Dermis microvascular lymphatic vessel endothelial cell (primary cell): ENCODE data around the gene SORBS1. TPM values are rescaled to one million over a fixed set of nuclear protein-coding genes. Genes with fewer than 3 reads are reported as not detected.

Source experiments
- DNase-seq, 2 donors: peaks; one replicate each; pipeline versions ENCODE4 v3.0.0 to v3.0.0-alpha.2; 2010; ENCODE audit warnings: low read depth in 2 of 2
- total RNA-seq: library from RNA; depleted of rRNA; stranded (reverse); fragments of >200 nt; gene quantifications from 2 replicates; pipeline ENCODE4 v1.2.1, GENCODE V29; 2014

Gene SORBS1
- total RNA-seq, 1 donor from 2014 or later: 0.77 TPM

GRCh38 chr10:95566136-95566535 lies 5.0 kb upstream of the SORBS1 start:
- DNase-seq: no peak

- no peak for DNase-seq
Observed at GRCh38 chr10:95565336-95565735, 4.2 kb upstream of the SORBS1 start.

DNA sequence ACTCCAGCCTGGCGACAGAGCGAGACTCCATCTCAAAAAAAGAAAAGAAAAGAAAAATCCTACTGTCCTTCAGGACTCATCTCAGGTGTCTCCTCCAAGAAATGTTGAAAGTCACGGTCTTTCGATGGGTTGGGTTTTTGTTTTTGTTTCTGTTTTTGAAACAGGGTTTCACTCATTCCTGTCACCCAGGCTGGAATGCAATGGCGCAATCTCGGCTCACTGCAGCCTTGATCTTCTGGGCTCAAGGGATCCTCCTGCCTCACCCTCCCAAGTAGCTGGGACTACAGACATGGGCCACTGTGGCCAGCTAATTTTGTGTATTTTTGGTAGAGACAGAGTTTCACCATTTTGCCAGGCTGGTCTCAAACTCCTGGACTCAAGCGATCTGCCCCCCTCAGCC lies 3.1 kb upstream of the SORBS1 start:
- DNase-seq: no peak

- DNase-seq: no peak
Observed at GRCh38 chr10:95562341-95562965, 1.3 kb upstream of the SORBS1 start.

GRCh38 chr10:95561864-95562177 lies 650 bp upstream of the SORBS1 start:
- DNase-seq: no peak

DNA sequence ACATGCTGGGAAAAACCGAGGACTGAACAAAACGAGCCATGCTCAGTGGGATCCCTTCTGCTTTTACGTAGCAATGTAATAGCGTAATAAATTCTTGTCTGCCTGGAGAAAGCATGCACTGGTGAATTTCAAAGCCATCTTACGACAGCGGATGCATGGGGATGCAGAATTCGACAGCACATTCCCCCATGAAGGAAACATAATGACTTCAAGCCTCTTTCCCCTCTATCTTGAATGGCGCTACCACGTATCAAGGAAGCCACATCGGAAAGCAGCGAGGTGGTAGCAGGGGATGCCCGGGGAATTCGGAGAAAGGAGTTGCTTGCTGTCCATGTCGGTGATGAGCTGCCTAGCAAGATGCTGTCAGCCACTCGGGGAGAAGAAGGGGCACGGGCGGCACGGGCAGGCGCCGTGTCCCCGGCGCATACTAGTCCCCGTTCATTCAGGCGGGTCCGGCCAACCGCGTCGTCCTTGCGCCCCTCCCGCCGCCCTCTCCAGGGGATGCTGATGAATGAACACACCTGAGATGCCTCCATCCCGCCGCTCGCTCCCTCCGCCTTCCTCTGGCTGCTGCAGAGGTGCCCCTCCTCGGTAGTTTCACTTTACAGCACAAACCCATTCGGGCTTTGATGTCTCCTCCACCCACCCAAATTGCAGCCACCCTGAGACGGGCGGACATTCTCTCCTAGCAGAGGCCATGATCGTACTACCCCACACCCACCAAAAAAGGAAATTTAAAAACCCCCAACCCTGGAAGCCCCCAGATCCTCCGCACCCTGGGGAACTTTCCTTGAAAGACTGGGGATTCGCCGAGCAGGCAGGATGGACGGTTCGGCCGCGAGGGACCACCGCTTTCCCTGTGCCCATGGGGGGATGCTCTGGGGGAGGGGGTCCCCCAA lies 644 bp downstream of the SORBS1 start:
- peak in 1 of 2 donors; percentile 19 for DNase-seq

GRCh38 chr10:95559896-95560277 lies 1.3 kb downstream of the SORBS1 start:
- no peak for DNase-seq

- DNase-seq: no peak
Observed at GRCh38 chr10:95559471-95559870, 1.7 kb downstream of the SORBS1 start.

DNA sequence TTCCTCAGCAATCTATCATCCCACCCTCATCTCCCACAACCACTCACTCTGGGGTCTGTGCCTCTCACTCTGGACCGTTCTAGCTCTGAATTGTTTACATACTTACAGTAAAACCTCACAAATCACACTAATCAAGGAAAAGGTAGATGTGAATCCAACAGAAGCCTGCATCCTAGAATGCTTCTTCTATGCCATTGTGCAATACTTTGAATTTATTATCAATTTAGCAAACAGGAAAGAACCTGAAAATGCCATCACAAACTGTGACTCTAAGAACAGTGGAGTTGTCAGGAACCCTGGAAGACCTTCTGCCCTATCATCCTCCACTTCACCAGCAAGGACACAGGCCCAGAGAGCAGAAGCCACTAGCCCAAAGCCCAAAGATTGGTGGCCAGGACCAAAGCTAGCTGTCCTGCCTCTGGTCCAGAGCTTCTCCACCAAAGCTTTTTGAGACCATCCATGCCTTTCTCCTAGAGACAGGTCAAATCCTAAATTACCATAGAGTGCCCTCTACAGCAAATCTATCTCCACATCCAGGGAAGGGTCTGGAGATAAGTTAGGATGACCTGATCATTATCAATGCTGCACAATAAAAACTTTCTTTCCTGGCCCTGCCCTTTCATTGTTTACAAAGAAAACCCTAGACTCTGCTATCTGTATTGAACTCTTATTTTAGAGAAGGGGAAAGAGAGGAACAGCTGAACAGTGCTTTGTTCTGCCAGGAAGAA lies 2.4 kb downstream of the SORBS1 start:
- DNase-seq: no peak

GRCh38 chr10:95556994-95557767 lies 4.0 kb downstream of the SORBS1 start:
- no peak for DNase-seq

GRCh38 chr10:95553674-95554073 lies 7.5 kb downstream of the SORBS1 start:
- no peak for DNase-seq

- DNase-seq: peak in 1 of 2 donors; percentile 22
Observed at GRCh38 chr10:95552679-95553342, 8.4 kb downstream of the SORBS1 start.

DNA sequence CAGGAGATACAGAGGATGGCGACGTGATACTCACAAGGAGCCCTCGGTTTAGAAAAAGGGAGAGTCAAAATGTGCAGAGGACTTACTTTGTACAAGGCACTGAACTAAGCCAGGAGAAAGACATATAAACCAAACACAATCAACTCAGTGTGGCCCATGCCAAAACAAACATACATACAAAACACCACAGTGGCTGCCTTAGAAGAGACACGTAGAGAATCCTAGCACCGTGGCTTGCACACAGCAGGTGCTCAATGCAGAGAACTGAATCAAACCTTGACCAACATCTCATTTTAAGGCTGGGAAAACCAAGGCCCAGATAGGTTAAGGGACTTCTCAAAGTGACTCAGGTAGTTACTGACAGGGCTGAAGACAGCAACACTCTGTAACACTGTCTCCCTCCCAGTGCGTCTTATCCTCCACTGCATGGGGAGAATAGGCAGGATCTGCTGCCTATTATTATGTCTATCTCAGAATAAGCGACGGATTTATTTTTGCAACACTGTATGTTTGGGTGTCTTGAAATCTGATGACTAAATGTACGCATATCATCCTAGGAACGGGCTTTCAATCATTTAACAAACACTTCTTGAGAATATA lies 11.0 kb downstream of the SORBS1 start:
- DNase-seq: peak in 1 of 2 donors; percentile 59

- no peak for DNase-seq
Observed at GRCh38 chr10:95547791-95548435, 13.3 kb downstream of the SORBS1 start.

DNA sequence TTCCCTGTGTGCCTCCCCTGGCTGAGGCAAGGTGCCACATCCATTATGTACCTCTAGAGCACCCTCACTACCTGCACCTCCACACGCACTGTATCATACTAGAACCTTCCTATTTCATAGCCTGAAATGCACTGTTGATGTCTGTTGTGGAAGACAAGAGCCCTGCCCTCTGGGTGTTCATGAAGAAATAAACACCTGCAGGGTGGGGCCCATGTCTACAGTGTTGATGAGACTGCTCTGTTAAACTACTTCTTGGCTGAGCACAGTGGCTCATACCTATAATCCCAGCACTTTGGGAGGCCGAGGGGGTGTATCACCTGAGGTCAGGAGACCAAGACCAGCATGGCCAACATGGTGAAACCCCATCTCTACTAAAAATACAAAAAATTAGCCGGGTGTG lies 14.0 kb downstream of the SORBS1 start:
- no peak for DNase-seq

DNA sequence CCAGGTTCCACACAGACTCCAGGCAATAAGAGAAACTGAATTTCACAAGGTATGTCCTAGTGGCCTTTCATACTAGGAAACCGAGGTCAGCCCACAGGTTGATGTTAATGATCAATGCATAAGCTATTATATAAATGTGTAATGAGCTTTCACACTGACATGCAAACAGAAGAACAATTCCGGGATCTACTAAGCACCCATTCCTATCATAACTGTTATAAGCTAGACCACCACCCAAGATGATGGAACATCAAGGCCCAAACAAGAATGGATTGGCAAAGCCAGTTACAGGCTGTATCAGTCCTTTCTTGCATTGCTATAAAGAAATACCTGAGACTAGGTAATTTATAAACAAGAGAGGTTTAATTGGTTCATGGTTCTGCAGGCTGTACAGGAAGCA lies 15.2 kb downstream of the SORBS1 start:
- no peak for DNase-seq

DNA sequence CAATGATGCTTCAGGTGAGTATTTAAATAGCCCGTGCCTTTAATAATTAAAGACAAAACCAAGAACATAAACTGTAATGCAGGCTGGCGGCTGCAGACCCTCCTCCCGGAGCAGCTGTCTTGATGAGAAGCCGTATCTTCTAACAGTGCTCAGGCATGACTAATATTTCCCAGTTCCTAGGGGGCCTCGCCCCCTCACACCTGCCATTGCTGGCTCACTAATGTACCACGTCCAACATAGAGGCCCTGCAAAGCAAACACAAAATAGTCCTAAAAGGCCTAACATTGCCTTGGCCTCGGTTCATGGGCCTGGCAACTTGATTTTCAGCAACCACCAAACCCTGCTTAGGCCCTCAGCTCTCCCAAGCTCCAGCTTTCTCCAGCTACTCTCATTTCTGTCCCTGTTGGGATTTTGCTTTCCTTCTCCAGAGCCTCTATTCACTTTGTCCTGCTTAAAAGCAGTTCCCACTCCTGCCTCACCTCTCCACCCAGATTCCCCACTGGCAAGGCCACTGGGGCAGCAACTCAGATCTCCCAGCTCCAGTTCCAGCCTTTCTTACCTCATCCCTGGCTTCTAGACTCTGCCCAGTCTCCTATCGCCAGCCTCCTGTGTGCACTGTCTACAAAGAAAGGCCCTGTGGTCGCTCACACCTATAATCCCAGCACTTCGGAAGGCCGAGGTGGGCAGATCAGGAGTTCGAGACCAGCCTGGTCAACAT lies 16.2 kb downstream of the SORBS1 start:
- DNase-seq: no peak

- no peak for DNase-seq
Observed at GRCh38 chr10:95543459-95543858, 17.7 kb downstream of the SORBS1 start.

GRCh38 chr10:95542761-95543160 lies 18.4 kb downstream of the SORBS1 start:
- DNase-seq: no peak

DNA sequence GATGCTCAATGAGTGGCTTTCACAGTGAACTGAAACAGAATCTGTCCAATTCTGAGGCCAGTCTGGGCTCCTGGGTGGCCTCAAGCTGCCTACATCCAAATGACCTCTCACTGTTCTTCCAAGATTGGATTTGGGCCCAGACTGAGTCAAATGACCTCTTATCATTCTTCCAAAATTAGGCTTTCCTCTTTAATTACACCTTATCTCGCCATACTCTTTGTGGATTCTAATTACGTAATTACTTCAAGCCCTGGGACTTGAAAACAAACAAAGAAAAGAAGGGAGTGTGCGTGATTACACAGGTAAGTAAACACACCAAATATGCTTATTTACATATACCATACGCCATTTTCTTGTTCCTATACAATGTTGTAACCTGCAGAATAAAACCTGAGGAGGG lies 18.8 kb downstream of the SORBS1 start:
- DNase-seq: no peak
